Measurements from ENCODE around the gene TOMM70. TPM values are rescaled to one million over a fixed set of nuclear protein-coding genes. Genes with fewer than 3 reads are reported as not detected.

TOMM70 gene
- total RNA-seq, 5 donors from 2014 or later (not counting 1 experiment from before 2014, with no cell fraction given): 23.5 to 33.9 (median 33.6) TPM

DNA sequence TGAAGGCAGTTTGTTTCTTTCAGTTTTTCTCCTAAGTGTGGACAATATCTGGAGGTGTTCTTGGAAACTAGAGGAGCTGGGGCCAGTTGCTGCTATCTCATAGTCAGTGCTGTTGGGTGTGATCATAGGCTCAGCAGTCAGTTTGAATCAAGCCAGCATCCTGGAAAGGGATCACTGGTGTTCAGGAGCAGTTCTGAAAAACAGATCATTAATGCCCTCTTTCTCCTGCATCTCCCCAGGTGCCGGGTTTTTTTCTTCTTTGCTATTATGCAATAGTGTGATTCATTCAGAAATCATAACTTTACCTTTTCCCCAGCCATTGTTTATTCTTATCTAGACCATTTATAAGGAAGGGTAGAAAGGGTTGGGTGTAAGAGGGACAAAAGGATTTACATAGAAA lies 24.4 kb upstream of the TOMM70 start:
- Mint-ChIP-seq H3K36me3 (no peaks in the 10 kb centered on the region), H3K27me3 (peaks cover 4 to 12% of the 10 kb centered on the region in 2 donors), H3K9me3 (no peaks in the 10 kb centered on the region), H3K4me3 (no peak overlapping the region), H3K4me1 (no peaks in the 10 kb centered on the region), H3K27ac (no peak overlapping the region)
- peaks cover 0 to 3% of the 10 kb centered on the region in 2 experiments for H3K27me3 ChIP-seq (replicated peaks in 1 of 2; ENCODE audit: control insufficient read depth in 2 of 2, extremely low read depth in 1 of 2, insufficient read depth in 2 of 2, low read length in 1 of 2)
- no CpG with 5 or more reads among the region's 1 CpG for WGBS (ENCODE audit: insufficient coverage)
- ATAC-seq (replicated peaks in 1 of 4) (no peak), DNase-seq (no peak)
- ChIA-PET POLR2A (no interaction called here), CTCF (interaction anchor here in 1 of 2 donors (0.5 kb wide), 1 partner anchor 1312 kb away, joined by 3 read pairs; no protein-coding TSS in a partner anchor)
- no peak overlapping the region for H3K27ac ChIP-seq (ENCODE audit: low read length)
- H3K4me3 ChIP-seq (ENCODE audit: control insufficient read depth in 1 of 2, extremely low read depth in 1 of 2, low read length in 1 of 2): no peak overlapping the region
- no peaks in the 10 kb centered on the region for H3K4me1 ChIP-seq (ENCODE audit: control insufficient read depth in 1 of 2, extremely low read depth in 1 of 2, insufficient read depth in 2 of 2, low read length in 2 of 2)
- H3K36me3 ChIP-seq (ENCODE audit: control insufficient read depth in 2 of 2, extremely low read depth in 1 of 2, insufficient read depth in 1 of 2, low read length in 1 of 2): no peaks in the 10 kb centered on the region
- H3K9me3 ChIP-seq: no peaks in the 10 kb centered on the region

DNA sequence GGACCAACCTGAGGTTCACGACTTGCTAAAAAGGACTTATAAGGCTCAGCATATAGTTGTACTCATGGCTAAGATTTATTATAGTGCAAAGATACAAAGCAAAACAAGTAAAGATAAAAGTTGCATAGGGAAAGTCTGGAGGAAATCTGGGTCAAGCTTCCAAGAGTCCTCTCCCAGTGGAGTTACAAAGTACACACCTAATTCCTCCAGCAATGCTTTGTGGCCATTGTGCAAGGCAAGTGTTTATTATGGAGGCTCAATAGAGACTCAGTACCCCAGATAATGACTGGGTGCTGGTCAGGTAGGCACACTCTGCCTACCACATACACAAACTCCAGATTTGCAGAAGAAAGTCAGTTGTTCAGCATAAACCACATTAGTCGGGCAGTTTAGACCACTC lies 23.4 kb upstream of the TOMM70 start:
- Mint-ChIP-seq H3K9me3 (no peaks in the 10 kb centered on the region), H3K4me1 (no peaks in the 10 kb centered on the region), H3K27me3 (peaks cover 4 to 12% of the 10 kb centered on the region in 2 donors), H3K4me3 (no peak overlapping the region), H3K36me3 (no peaks in the 10 kb centered on the region), H3K27ac (no peak overlapping the region)
- Histone ChIP-seq H3K4me1 (ENCODE audit: control insufficient read depth in 1 of 2, extremely low read depth in 1 of 2, insufficient read depth in 2 of 2, low read length in 2 of 2) (no peaks in the 10 kb centered on the region), H3K27ac (ENCODE audit: low read length) (no peak overlapping the region), H3K4me3 (ENCODE audit: control insufficient read depth in 1 of 2, extremely low read depth in 1 of 2, low read length in 1 of 2) (no peak overlapping the region), H3K9me3 (no peaks in the 10 kb centered on the region), H3K36me3 (ENCODE audit: control insufficient read depth in 2 of 2, extremely low read depth in 1 of 2, insufficient read depth in 1 of 2, low read length in 1 of 2) (no peaks in the 10 kb centered on the region), H3K27me3 (replicated peaks in 1 of 2; ENCODE audit: control insufficient read depth in 2 of 2, extremely low read depth in 1 of 2, insufficient read depth in 2 of 2, low read length in 1 of 2) (peaks cover 0 to 3% of the 10 kb centered on the region in 2 experiments)
- POLR2A ChIA-PET: no interaction called here
- WGBS (ENCODE audit: insufficient coverage): no CpG with 5 or more reads among the region's 2 CpGs
- ATAC-seq (replicated peaks in 1 of 4) (no peak), DNase-seq (no peak)
- CTCF ChIA-PET: no interaction called here

DNA sequence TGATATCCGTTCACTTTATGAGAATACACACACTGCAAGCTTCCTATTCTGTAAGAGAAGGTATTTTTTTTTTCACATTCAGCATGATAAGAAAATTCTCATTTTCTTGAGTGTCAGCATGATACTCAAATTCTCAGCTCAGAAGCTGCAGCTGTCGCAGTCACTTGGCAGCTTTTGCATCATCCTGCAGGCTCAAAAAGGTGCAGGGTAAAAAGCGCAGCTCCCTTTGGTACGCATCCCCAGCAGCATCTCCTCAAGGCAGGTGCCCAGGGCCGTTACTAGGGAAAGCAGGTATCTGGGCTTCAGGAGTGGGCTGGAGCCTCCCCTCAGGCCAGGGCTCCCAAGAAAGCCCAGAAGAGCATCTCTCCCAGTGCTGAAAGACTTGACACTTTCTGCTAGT lies 22.7 kb upstream of the TOMM70 start:
- DNase-seq (no peak), ATAC-seq (replicated peaks in 1 of 4) (no peak)
- Mint-ChIP-seq H3K4me1 (no peaks in the 10 kb centered on the region), H3K4me3 (no peak overlapping the region), H3K9me3 (no peaks in the 10 kb centered on the region), H3K27me3 (peaks cover 4 to 12% of the 10 kb centered on the region in 2 donors), H3K27ac (no peak overlapping the region), H3K36me3 (no peaks in the 10 kb centered on the region)
- no peaks in the 10 kb centered on the region for H3K4me1 ChIP-seq (ENCODE audit: control insufficient read depth in 1 of 2, extremely low read depth in 1 of 2, insufficient read depth in 2 of 2, low read length in 2 of 2)
- no peaks in the 10 kb centered on the region for H3K36me3 ChIP-seq (ENCODE audit: control insufficient read depth in 2 of 2, extremely low read depth in 1 of 2, insufficient read depth in 1 of 2, low read length in 1 of 2)
- H3K27ac ChIP-seq (ENCODE audit: low read length): no peak overlapping the region
- no peaks in the 10 kb centered on the region for H3K9me3 ChIP-seq
- no peak overlapping the region for H3K4me3 ChIP-seq (ENCODE audit: control insufficient read depth in 1 of 2, extremely low read depth in 1 of 2, low read length in 1 of 2)
- POLR2A ChIA-PET: interaction anchor here in 1 of 2 donors (0.6 kb wide), 1 partner anchor 727 kb away, joined by 8 read pairs; no protein-coding TSS in a partner anchor
- 86% methylated on average over 4 of the region's 5 CpGs for WGBS (ENCODE audit: insufficient coverage)
- H3K27me3 ChIP-seq (replicated peaks in 1 of 2; ENCODE audit: control insufficient read depth in 2 of 2, extremely low read depth in 1 of 2, insufficient read depth in 2 of 2, low read length in 1 of 2): peaks cover 0 to 3% of the 10 kb centered on the region in 2 experiments
- CTCF ChIA-PET: no interaction called here

DNA sequence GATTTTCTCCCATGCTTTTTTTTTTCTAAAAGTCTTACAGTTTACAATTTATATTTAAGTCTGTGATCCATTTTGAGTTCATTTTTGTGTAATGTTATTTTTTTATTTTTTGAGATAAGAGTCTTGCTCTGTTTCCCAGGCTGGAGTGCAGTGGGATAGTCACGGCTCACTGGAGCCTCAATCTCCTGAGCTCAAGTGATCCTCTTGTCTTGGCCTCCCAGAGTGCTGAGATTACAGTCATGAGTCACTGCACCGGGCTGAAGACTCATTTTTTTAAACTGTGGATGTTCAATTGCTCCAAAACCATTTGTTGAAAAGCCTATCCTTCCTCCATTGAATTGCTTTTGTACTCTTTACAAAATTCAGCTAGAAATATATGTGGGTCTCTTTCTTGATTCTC lies 20.0 kb upstream of the TOMM70 start:
- H3K36me3 Mint-ChIP-seq: no peaks in the 10 kb centered on the region
- Histone ChIP-seq H3K27ac (ENCODE audit: low read length) (no peak overlapping the region), H3K9me3 (no peaks in the 10 kb centered on the region), H3K36me3 (ENCODE audit: control insufficient read depth in 2 of 2, extremely low read depth in 1 of 2, insufficient read depth in 1 of 2, low read length in 1 of 2) (no peaks in the 10 kb centered on the region), H3K4me1 (ENCODE audit: control insufficient read depth in 1 of 2, extremely low read depth in 1 of 2, insufficient read depth in 2 of 2, low read length in 2 of 2) (no peaks in the 10 kb centered on the region), H3K4me3 (ENCODE audit: control insufficient read depth in 1 of 2, extremely low read depth in 1 of 2, low read length in 1 of 2) (no peak overlapping the region), H3K27me3 (replicated peaks in 1 of 2; ENCODE audit: control insufficient read depth in 2 of 2, extremely low read depth in 1 of 2, insufficient read depth in 2 of 2, low read length in 1 of 2) (peaks cover 0 to 3% of the 10 kb centered on the region in 2 experiments)
- DNase-seq: no peak
- CTCF ChIA-PET: no interaction called here
- H3K27ac Mint-ChIP-seq: no peak overlapping the region
- ATAC-seq (replicated peaks in 1 of 4): no peak
- no peak overlapping the region for H3K4me3 Mint-ChIP-seq
- 89% methylated on average over 1 of the region's 2 CpGs for WGBS (ENCODE audit: insufficient coverage)
- POLR2A ChIA-PET: no interaction called here
- H3K4me1 Mint-ChIP-seq: no peaks in the 10 kb centered on the region
- no peaks in the 10 kb centered on the region for H3K9me3 Mint-ChIP-seq
- peaks cover 4 to 8% of the 10 kb centered on the region in 2 donors for H3K27me3 Mint-ChIP-seq

DNA sequence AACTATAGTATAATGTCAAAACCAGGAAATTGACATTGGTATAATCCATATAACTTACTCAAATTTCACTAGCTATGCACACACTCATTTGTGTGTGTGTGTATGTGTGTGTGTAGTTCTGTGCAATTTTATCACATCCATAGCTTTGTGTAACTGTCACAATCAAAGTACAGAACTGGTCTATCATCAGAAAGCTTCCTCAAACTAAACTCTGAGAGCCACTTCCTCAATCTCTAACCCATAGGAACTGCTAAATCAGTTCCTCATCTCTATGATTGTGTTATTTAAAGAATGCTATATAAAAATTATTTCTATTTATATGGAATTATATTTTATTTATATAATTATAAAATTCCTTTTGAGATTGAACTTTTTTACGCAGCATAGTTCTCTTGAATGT lies 18.5 kb upstream of the TOMM70 start:
- Histone ChIP-seq H3K36me3 (ENCODE audit: control insufficient read depth in 2 of 2, extremely low read depth in 1 of 2, insufficient read depth in 1 of 2, low read length in 1 of 2) (no peaks in the 10 kb centered on the region), H3K9me3 (no peaks in the 10 kb centered on the region), H3K27ac (ENCODE audit: low read length) (no peak overlapping the region), H3K27me3 (replicated peaks in 1 of 2; ENCODE audit: control insufficient read depth in 2 of 2, extremely low read depth in 1 of 2, insufficient read depth in 2 of 2, low read length in 1 of 2) (peaks cover 0 to 3% of the 10 kb centered on the region in 2 experiments), H3K4me3 (ENCODE audit: control insufficient read depth in 1 of 2, extremely low read depth in 1 of 2, low read length in 1 of 2) (no peak overlapping the region), H3K4me1 (ENCODE audit: control insufficient read depth in 1 of 2, extremely low read depth in 1 of 2, insufficient read depth in 2 of 2, low read length in 2 of 2) (no peaks in the 10 kb centered on the region)
- no peaks in the 10 kb centered on the region for H3K36me3 Mint-ChIP-seq
- no peak for ATAC-seq (replicated peaks in 1 of 4)
- ChIA-PET CTCF (interaction anchor here in 1 of 2 donors (0.6 kb wide), 1 partner anchor 52 kb away, joined by 3 read pairs; no protein-coding TSS in a partner anchor), POLR2A (interaction anchor here in 1 of 2 donors (0.5 kb wide), 1 partner anchor 13 kb away, joined by 3 read pairs; no protein-coding TSS in a partner anchor)
- no peak for DNase-seq
- peaks cover 0 to 4% (median 0%) of the 10 kb centered on the region in 3 donors for H3K9me3 Mint-ChIP-seq
- no CpG with 5 or more reads among the region's 1 CpG for WGBS (ENCODE audit: insufficient coverage)
- H3K27me3 Mint-ChIP-seq: peaks cover 0 to 4% of the 10 kb centered on the region in 2 donors
- H3K4me3 Mint-ChIP-seq: no peak overlapping the region
- H3K27ac Mint-ChIP-seq: no peak overlapping the region
- H3K4me1 Mint-ChIP-seq: no peaks in the 10 kb centered on the region

DNA sequence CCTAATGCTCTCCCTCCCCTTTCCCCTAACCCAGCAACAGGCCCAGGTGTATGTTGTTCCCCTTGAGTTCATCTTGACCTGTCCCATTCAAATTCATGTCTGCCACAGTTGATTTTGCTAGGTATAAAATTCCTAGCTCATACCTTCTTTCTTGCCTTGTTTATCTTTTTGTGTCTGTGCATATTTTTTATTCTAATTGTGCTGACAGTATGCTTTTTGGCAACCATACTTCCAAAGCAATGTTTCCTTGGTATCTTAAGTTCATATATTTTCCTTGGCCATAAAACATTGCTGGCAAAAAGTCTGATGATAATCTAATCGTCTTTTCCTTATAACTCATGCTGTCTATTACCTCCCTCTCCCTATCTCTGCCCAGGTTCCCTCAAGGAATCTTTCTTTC lies 16.0 kb upstream of the TOMM70 start:
- no CpG with 5 or more reads among the region's 1 CpG for WGBS (ENCODE audit: insufficient coverage)
- Histone ChIP-seq H3K27me3 (replicated peaks in 1 of 2; ENCODE audit: control insufficient read depth in 2 of 2, extremely low read depth in 1 of 2, insufficient read depth in 2 of 2, low read length in 1 of 2) (no peaks in the 10 kb centered on the region), H3K4me3 (ENCODE audit: control insufficient read depth in 1 of 2, extremely low read depth in 1 of 2, low read length in 1 of 2) (no peak overlapping the region), H3K4me1 (ENCODE audit: control insufficient read depth in 1 of 2, extremely low read depth in 1 of 2, insufficient read depth in 2 of 2, low read length in 2 of 2) (no peaks in the 10 kb centered on the region), H3K9me3 (no peaks in the 10 kb centered on the region), H3K27ac (ENCODE audit: low read length) (no peak overlapping the region), H3K36me3 (ENCODE audit: control insufficient read depth in 2 of 2, extremely low read depth in 1 of 2, insufficient read depth in 1 of 2, low read length in 1 of 2) (no peaks in the 10 kb centered on the region)
- Mint-ChIP-seq H3K9me3 (peaks cover 0 to 17% (median 5%) of the 10 kb centered on the region in 3 donors), H3K27me3 (no peaks in the 10 kb centered on the region), H3K27ac (no peak overlapping the region), H3K4me1 (no peaks in the 10 kb centered on the region), H3K4me3 (no peak overlapping the region), H3K36me3 (peaks cover 14% of the 10 kb centered on the region)
- CTCF ChIA-PET: no interaction called here
- POLR2A ChIA-PET: no interaction called here
- ATAC-seq (replicated peaks in 1 of 4): no peak
- DNase-seq: no peak

DNA sequence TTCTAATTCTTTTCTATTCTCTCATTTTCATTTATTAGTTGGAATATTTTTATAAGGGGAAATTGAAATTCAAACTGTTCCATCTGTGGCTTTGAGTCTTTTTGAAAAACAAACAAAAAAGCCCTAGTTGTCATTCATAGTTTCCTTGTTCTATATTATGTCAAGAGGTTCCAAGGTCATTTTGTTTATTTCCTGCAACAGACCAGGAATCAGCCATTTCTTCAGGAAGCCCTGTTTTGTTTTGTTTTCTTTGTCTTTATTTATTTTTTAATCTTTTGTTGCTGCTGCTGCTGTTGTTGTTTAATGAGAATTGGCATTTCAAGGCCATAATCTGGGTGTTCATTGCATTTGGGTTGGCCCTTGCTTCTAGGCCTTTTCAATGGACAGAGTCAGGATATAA lies 15.3 kb upstream of the TOMM70 start:
- ChIA-PET CTCF (no interaction called here), POLR2A (no interaction called here)
- H3K9me3 ChIP-seq: no peaks in the 10 kb centered on the region
- Mint-ChIP-seq H3K9me3 (peaks cover 1 to 17% (median 10%) of the 10 kb centered on the region in 3 donors), H3K27me3 (no peaks in the 10 kb centered on the region), H3K36me3 (peaks cover 20% of the 10 kb centered on the region), H3K4me3 (no peak overlapping the region), H3K27ac (no peak overlapping the region), H3K4me1 (no peaks in the 10 kb centered on the region)
- H3K27ac ChIP-seq (ENCODE audit: low read length): no peak overlapping the region
- H3K36me3 ChIP-seq (ENCODE audit: control insufficient read depth in 2 of 2, extremely low read depth in 1 of 2, insufficient read depth in 1 of 2, low read length in 1 of 2): no peaks in the 10 kb centered on the region
- no peak for ATAC-seq (replicated peaks in 1 of 4)
- H3K4me1 ChIP-seq (ENCODE audit: control insufficient read depth in 1 of 2, extremely low read depth in 1 of 2, insufficient read depth in 2 of 2, low read length in 2 of 2): no peaks in the 10 kb centered on the region
- no peak for DNase-seq
- no peaks in the 10 kb centered on the region for H3K27me3 ChIP-seq (replicated peaks in 1 of 2; ENCODE audit: control insufficient read depth in 2 of 2, extremely low read depth in 1 of 2, insufficient read depth in 2 of 2, low read length in 1 of 2)
- H3K4me3 ChIP-seq (ENCODE audit: control insufficient read depth in 1 of 2, extremely low read depth in 1 of 2, low read length in 1 of 2): no peak overlapping the region

All from T-cell (primary cell).